PC-9 (cell line): ENCODE measurements around the gene EEPD1.

Experiments used
- CTCF ChIP-seq: fragments of 200-600 bp; sonication (generic); conservative IDR thresholded peaks from 2 replicates; pipeline ENCODE4 v1.6.1; 2017; ENCODE audit warnings: mixed run types, antibody characterized with exemption, mild to moderate bottlenecking, moderate library complexity
- EZH2 ChIP-seq: fragments of 200-600 bp; sonication (generic); IDR thresholded peaks from 2 replicates; pipeline ENCODE4 v1.8.0; 2017; ENCODE audit warnings: antibody characterized with exemption, low read depth

DNA sequence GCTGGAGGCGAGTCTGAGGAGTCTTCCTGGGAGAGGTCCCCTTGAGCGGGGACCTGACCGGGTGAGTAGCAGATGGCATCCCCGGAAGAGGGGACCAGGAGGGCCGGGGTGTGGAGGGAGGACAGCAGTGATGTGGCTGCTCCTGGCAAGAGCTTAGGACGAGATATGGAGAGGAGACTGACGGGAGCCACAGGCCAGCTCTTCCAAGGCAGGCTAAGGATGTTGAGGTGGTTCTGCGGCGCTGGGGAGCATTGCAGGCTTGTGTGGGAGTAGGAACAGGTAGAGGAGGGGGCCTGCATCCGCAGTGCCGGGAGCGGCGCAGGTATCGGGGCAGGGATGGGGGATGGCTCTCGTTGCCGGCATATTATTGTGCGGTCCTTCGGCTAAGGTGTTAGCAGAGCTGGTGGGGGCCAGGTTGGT lies 159.9 kb downstream of the EEPD1 start:
- peak; percentile 28; the same call in 1 of the 2 replicates for TF ChIP-seq CTCF
- TF ChIP-seq EZH2: no peak
